ENCODE results near the gene ATP8A2. TPM values are rescaled to one million over a fixed set of nuclear protein-coding genes. Genes with fewer than 3 reads are reported as not detected.

Gene ATP8A2
- polyA plus RNA-seq, 1 donor from 2014 or later: 11.9 TPM

DNA sequence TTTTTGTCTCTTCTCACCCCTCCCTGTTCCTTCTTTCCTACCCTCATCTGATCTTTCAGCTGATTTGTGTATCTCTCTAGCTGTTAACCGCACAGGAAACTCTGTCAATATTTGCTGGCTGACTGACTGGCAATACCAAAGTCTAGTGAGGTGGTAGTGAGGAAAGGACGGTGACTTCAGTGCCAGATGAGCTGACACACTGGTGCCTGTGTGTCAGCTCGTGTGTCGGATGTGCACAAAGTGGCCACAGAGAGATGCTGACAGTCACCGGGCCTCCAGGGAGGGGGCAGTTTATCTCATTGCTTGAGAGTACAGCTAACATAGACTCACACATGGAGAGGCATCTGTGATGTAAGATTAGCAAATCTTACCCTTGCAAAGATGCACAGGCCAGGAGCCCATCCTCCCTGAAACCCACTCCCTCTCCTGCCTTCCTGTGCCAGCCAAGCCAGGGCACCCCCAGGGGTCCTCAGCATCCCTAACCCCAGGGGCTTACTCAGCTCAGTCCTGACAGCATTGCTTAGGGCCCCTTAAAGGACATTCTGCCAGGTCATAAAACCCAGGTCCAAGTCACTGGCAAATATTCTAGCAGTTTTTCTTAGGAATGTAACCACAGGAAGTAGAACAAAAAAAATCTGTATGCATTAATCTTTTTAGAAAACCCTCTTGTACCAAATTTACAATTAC lies 599.8 kb downstream of the ATP8A2 start:
- no peak overlapping the region for H3K4me3 ChIP-seq (ENCODE audit: low read length)
- H3K27ac ChIP-seq (ENCODE audit: low read length): no peak overlapping the region
- no peaks in the 10 kb centered on the region for H3F3A ChIP-seq (ENCODE audit: insufficient read depth, low read length, poor library complexity, severe bottlenecking)
- H3K9me3 ChIP-seq (ENCODE audit: low read length): no peaks in the 10 kb centered on the region
- no peak overlapping the region for H3K4me2 ChIP-seq (ENCODE audit: low read length)
- H3K79me2 ChIP-seq (replicated peaks; ENCODE audit: insufficient read depth, low read length): no peaks in the 10 kb centered on the region
- H4K20me1 ChIP-seq (ENCODE audit: insufficient read depth): no peaks in the 10 kb centered on the region
- no peak overlapping the region for H3K9ac ChIP-seq (ENCODE audit: low read length)
- H3K27me3 ChIP-seq (ENCODE audit: insufficient read depth, low read depth, low read length): no peaks in the 10 kb centered on the region
- TF ChIP-seq, protein P1, sequence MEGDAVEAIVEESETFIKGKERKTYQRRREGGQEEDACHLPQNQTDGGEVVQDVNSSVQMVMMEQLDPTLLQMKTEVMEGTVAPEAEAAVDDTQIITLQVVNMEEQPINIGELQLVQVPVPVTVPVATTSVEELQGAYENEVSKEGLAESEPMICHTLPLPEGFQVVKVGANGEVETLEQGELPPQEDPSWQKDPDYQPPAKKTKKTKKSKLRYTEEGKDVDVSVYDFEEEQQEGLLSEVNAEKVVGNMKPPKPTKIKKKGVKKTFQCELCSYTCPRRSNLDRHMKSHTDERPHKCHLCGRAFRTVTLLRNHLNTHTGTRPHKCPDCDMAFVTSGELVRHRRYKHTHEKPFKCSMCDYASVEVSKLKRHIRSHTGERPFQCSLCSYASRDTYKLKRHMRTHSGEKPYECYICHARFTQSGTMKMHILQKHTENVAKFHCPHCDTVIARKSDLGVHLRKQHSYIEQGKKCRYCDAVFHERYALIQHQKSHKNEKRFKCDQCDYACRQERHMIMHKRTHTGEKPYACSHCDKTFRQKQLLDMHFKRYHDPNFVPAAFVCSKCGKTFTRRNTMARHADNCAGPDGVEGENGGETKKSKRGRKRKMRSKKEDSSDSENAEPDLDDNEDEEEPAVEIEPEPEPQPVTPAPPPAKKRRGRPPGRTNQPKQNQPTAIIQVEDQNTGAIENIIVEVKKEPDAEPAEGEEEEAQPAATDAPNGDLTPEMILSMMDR (IDR thresholded peaks at IDR 0.05; ENCODE audit: poor library complexity, severe bottlenecking): no peak
- TF ChIP-seq, protein P2, sequence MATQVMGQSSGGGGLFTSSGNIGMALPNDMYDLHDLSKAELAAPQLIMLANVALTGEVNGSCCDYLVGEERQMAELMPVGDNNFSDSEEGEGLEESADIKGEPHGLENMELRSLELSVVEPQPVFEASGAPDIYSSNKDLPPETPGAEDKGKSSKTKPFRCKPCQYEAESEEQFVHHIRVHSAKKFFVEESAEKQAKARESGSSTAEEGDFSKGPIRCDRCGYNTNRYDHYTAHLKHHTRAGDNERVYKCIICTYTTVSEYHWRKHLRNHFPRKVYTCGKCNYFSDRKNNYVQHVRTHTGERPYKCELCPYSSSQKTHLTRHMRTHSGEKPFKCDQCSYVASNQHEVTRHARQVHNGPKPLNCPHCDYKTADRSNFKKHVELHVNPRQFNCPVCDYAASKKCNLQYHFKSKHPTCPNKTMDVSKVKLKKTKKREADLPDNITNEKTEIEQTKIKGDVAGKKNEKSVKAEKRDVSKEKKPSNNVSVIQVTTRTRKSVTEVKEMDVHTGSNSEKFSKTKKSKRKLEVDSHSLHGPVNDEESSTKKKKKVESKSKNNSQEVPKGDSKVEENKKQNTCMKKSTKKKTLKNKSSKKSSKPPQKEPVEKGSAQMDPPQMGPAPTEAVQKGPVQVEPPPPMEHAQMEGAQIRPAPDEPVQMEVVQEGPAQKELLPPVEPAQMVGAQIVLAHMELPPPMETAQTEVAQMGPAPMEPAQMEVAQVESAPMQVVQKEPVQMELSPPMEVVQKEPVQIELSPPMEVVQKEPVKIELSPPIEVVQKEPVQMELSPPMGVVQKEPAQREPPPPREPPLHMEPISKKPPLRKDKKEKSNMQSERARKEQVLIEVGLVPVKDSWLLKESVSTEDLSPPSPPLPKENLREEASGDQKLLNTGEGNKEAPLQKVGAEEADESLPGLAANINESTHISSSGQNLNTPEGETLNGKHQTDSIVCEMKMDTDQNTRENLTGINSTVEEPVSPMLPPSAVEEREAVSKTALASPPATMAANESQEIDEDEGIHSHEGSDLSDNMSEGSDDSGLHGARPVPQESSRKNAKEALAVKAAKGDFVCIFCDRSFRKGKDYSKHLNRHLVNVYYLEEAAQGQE (IDR thresholded peaks at IDR 0.05; ENCODE audit: borderline replicate concordance): no peak
- TF ChIP-seq TAF1 (IDR thresholded peaks at IDR 0.05; ENCODE audit: low read depth): no peak
- TF ChIP-seq MXI1 (conservative IDR thresholded peaks at IDR 0.05; ENCODE audit: poor library complexity, severe bottlenecking): no peak
- TF ChIP-seq RAD21 (conservative IDR thresholded peaks at IDR 0.05): no peak
- TF ChIP-seq SMC3 (conservative IDR thresholded peaks at IDR 0.05; ENCODE audit: poor library complexity): no peak
- TF ChIP-seq POLR2AphosphoS5 (IDR thresholded peaks at IDR 0.05): no peak
- no peak for TF ChIP-seq EP300 (conservative IDR thresholded peaks at IDR 0.05; ENCODE audit: poor library complexity, severe bottlenecking)
- TF ChIP-seq EZH2 (IDR thresholded peaks at IDR 0.05; ENCODE audit: borderline replicate concordance, insufficient read depth, low read length, poor library complexity, severe bottlenecking): no peak
- no peak overlapping the region for H2AFZ ChIP-seq (ENCODE audit: low read depth, low read length)
- no peaks in the 10 kb centered on the region for H3K9me2 ChIP-seq (ENCODE audit: insufficient read depth, low read length)
- no peaks in the 10 kb centered on the region for H3K36me3 ChIP-seq (ENCODE audit: insufficient read depth, low read length)

DNA sequence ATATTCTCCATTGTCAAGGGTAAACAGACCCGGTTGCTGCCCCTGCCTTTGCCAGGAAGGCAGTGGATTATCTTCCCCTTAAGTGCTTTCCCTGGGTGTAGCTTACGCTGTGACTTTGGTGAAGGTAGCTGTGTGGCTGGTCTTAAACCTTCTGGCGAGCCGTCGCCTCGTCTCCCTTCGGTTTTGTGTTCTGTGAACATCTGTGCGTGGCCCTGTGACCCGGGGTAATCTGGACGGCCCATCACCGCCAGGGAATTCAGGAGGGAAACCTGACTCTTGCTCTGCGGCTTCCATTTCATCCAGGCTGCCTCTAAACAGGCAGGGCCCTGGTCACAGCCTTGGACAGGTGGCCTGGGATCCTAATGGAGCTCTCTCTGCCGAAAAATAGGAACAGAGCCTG lies 601.3 kb downstream of the ATP8A2 start:
- no peak overlapping the region for H3K9ac ChIP-seq (ENCODE audit: low read length)
- no peaks in the 10 kb centered on the region for H3F3A ChIP-seq (ENCODE audit: insufficient read depth, low read length, poor library complexity, severe bottlenecking)
- no peak overlapping the region for H3K4me2 ChIP-seq (ENCODE audit: low read length)
- H3K9me2 ChIP-seq (ENCODE audit: insufficient read depth, low read length): no peaks in the 10 kb centered on the region
- H3K9me3 ChIP-seq (ENCODE audit: low read length): no peaks in the 10 kb centered on the region
- no peak for TF ChIP-seq POLR2AphosphoS5 (IDR thresholded peaks at IDR 0.05)
- TF ChIP-seq TAF1 (IDR thresholded peaks at IDR 0.05; ENCODE audit: low read depth): no peak
- TF ChIP-seq, protein P2 (IDR thresholded peaks at IDR 0.05; ENCODE audit: borderline replicate concordance): no peak
- no peak for TF ChIP-seq RAD21 (conservative IDR thresholded peaks at IDR 0.05)
- TF ChIP-seq EZH2 (IDR thresholded peaks at IDR 0.05; ENCODE audit: borderline replicate concordance, insufficient read depth, low read length, poor library complexity, severe bottlenecking): no peak
- no peak for TF ChIP-seq SMC3 (conservative IDR thresholded peaks at IDR 0.05; ENCODE audit: poor library complexity)
- no peak for TF ChIP-seq EP300 (conservative IDR thresholded peaks at IDR 0.05; ENCODE audit: poor library complexity, severe bottlenecking)
- TF ChIP-seq, protein P1 (IDR thresholded peaks at IDR 0.05; ENCODE audit: poor library complexity, severe bottlenecking): no peak
- no peak for TF ChIP-seq MXI1 (conservative IDR thresholded peaks at IDR 0.05; ENCODE audit: poor library complexity, severe bottlenecking)
- no peak overlapping the region for H3K4me3 ChIP-seq (ENCODE audit: low read length)
- no peak overlapping the region for H3K27ac ChIP-seq (ENCODE audit: low read length)
- H2AFZ ChIP-seq (ENCODE audit: low read depth, low read length): no peak overlapping the region
- H4K20me1 ChIP-seq (ENCODE audit: insufficient read depth): no peaks in the 10 kb centered on the region
- no peaks in the 10 kb centered on the region for H3K79me2 ChIP-seq (replicated peaks; ENCODE audit: insufficient read depth, low read length)
- no peaks in the 10 kb centered on the region for H3K36me3 ChIP-seq (ENCODE audit: insufficient read depth, low read length)
- no peaks in the 10 kb centered on the region for H3K27me3 ChIP-seq (ENCODE audit: insufficient read depth, low read depth, low read length)
